ENCODE results near the gene ERBB2.

The ERBB2 gene

DNA sequence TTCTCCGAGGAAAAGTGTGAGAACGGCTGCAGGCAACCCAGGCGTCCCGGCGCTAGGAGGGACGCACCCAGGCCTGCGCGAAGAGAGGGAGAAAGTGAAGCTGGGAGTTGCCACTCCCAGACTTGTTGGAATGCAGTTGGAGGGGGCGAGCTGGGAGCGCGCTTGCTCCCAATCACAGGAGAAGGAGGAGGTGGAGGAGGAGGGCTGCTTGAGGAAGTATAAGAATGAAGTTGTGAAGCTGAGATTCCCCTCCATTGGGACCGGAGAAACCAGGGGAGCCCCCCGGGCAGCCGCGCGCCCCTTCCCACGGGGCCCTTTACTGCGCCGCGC, at the start of gene ERBB2:
Gene ERBB2 (plus strand): TSS at position 247 of the 330 bp plus-strand sequence. CDS start 175 bp downstream, outside the sequence.
- no peak for DNase-seq

GRCh38 chr17:39650121-39650579, 49.7 kb upstream of the ERBB2 start:
- no peak for DNase-seq

- no peak for DNase-seq
Observed at GRCh38 chr17:39651923-39652586, 47.8 kb upstream of the ERBB2 start.

DNA sequence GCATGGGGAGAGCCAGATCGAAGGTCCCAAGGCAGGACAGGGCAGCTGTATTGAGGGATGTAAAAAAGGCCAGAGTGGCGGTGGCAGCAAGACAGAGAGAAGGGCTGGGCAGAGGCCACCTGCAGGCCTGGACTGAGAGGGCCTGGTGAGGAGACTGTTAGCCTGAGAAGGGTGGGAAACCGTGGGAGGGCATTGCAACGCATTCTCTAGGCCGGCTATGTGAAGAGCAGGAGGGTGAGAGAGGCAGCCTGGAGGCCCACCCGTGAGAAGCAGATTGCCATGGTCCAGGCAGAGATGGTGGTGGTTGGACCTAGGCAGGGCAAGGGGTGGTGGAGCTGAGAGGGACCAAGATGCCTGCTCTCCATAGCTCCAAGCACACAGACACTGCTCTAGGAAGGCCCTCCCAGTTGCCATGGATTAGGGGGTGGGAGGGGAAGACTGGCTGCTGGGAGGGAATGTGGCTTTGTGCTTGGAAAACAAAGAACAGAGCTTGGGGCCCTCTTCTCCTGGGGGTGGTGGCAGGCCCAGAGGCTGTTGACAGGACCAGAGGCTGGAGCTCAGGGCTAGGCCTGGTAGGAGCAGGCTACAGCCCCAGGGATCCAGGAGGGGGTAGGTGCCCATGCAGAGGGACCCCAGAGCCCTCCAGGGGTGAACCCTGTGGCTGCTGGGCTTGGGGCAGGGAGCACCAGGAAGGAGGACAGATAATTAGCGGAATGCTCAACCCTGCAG, 47.1 kb upstream of the ERBB2 start:
- no peak for DNase-seq

DNA sequence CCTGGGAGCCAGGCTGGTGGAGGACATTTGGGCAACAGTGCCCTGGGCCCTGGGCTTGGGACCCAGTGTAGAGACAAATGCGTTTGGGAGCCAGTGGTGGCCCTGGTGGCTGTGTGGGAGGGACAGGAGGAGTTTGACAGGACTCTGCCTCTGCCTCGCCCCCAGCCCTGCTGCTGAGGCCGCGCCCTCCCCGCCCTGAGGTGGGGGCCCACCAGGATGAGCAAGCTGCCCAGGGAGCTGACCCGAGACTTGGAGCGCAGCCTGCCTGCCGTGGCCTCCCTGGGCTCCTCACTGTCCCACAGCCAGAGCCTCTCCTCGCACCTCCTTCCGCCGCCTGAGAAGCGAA, 46.6 kb upstream of the ERBB2 start:
- DNase-seq: no peak

GRCh38 chr17:39653662-39654331, 46.1 kb upstream of the ERBB2 start:
- DNase-seq: no peak

- DNase-seq: no peak
Observed at GRCh38 chr17:39655105-39655504, 44.8 kb upstream of the ERBB2 start.

- no peak for DNase-seq
Observed at GRCh38 chr17:39658346-39658745, 41.5 kb upstream of the ERBB2 start.

GRCh38 chr17:39658760-39659159, 41.1 kb upstream of the ERBB2 start:
- DNase-seq: no peak

DNA sequence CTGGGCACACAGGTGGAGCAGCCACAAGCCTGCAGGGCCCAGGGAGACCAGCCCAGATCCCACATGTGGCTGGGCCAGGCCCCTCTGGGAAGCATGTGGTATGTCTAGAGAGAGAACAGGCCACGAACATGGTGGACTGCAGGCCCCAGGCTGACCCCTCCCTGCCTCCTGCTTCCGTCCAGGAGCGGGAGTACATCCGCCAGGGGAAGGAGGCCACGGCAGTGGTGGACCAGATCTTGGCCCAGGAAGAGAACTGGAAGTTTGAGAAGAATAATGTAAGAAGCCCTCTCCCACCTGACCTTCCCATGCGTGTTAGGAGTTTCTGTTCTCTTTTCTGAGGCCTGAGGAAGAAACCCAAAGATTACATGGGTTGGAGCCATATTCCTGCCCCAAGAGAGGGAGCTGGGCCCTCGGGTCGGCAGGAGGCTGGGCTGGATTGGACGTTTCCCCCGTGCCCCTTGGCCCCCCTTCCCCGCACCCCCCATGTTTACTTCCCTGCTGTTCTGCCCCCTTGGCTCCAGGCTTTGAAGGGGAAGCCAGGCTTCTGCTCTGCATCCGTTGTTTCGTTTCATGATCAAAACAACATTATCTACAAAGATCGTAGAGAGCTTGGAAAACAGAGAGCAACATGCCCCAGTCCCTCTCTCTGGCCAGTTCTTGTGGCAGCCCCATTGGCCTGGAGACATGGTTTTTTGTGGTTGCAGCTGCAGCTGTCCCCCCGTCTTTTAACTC, 40.4 kb upstream of the ERBB2 start:
- no peak for DNase-seq

- no peak for DNase-seq
Observed at GRCh38 chr17:39660011-39660360, 39.9 kb upstream of the ERBB2 start.

GRCh38 chr17:39660397-39661385, 39.2 kb upstream of the ERBB2 start:
- DNase-seq: no peak

- DNase-seq: no peak
Observed at GRCh38 chr17:39661744-39662541, 37.9 kb upstream of the ERBB2 start.

DNA sequence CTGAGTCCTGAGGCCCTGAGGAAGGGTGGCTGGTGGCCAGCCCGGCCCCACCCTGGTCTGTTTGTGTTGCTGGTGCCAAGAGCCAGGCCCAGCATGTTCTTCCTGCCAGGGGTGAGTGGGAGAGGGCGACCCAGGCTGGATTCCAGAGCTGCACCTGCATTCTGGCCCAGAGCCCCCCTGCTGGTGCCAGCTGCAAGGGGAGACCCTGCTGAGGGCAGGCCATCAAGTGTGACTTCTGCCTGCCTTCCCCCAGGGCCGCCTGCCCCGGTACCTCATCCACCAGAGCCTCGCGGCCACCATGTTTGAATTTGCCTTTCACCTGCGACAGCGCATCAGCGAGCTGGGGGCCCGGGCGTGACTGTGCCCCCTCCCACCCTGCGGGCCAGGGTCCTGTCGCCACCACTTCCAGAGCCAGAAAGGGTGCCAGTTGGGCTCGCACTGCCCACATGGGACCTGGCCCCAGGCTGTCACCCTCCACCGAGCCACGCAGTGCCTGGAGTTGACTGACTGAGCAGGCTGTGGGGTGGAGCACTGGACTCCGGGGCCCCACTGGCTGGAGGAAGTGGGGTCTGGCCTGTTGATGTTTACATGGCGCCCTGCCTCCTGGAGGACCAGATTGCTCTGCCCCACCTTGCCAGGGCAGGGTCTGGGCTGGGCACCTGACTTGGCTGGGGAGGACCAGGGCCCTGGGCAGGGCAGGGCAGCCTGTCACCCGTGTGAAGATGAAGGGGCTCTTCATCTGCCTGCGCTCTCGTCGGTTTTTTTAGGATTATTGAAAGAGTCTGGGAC, 37.1 kb upstream of the ERBB2 start:
- DNase-seq: no peak

DNA sequence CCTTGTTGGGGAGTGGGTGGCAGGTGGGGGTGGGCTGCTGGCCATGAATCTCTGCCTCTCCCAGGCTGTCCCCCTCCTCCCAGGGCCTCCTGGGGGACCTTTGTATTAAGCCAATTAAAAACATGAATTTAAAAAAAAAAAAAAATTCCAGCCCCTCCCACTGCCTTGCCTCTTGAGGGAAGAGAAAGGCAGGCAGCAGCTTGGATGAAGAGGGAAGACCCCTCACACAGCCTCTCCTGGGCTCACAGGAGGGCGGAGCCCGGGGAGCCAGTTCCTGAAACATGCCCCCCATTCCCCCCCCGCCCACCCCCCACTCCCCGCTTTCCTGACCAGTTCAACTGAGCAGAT, 36.5 kb upstream of the ERBB2 start:
- DNase-seq: no peak

DNA sequence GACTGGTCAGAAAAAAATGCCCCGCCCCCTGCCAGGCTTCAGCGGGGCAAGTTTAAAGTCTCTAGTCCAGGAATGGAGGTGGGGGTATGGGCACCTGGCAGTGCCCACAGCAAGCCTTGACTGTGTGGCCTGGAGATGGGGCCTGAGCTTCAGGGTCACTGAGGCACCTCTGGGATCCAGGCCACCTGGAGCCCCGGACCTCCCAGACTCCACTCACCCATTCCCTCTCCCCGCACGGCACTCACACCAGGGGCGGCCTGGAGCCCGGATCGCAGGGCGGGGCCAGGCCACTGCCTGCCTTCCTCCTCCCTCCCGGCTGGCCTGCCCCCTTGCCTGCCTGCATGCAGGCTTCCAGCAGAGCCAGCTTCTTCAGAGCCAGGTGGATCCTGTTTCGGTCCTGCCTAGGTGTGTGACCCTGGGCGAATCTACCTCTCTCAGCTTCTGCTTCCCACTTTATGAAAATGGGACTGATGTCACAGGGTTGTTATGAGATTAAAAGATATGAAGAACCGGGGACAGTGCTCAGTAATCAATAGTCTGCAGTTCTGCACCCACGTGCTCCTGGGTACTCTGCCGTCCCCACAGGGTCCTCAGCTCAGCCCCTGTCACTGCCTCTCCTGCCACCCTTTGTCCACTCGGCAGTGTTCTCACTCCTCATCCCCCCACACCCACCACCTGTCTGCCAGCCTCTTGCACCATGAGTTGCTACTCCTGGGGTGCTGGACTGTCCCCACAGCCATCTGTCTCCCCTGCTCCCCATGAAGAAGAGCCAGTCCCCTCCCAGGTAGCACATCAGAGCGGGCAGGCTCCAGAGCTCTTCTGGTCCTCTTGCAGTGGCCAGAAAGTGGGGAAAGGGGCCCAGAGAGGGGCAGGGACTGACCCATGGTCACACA, 35.9 kb upstream of the ERBB2 start:
- no peak for DNase-seq

DNA sequence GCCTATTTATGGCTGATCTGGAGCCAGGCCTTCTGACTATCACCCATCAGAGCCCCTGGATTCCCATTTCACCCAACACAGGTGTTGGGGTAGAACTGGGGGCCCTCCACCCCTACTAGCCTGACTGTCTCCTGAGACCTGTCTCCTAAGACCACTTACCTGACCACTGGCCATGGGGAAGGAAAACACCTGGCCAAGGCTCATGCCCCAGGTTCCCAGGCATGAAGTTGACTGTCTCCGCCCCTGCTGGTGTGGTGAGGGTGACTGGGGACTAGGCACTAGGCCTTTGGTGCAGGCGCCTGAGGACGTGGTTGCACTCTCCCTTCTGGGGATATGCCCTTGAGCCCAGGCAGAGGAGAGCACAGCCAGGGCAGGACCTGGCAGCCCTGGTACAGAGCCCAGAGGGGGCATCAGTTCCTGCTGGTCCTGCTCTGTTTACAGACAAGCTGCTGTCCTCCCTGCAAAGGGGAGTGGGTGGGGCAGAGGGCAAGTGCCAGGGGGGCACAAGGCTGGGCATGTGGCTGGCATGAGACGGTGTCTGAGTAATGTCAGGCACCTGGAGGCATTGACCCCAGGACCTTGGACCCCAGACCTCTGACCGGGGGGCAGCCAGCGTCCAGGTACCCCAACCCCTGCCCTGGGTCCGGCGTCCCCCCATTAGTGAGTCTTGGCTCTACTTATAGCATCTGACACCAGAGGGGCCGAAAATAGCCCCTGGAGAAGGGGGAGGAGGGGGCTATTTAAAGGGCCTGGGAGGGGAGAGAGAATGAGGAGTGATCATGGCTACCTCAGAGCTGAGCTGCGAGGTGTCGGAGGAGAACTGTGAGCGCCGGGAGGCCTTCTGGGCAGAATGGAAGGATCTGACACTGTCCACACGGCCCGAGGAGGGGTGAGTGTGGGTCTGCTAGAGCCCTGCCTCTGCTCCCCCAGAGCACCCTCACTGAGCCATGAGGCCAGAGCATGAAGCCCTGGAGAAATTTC, 35.0 kb upstream of the ERBB2 start, which contains the start of gene TCAP:
Gene TCAP (plus strand): TSS at position 769 of the 981 bp plus-strand sequence. CDS start 11 bp downstream, at position 780.
- no peak for DNase-seq

DNA sequence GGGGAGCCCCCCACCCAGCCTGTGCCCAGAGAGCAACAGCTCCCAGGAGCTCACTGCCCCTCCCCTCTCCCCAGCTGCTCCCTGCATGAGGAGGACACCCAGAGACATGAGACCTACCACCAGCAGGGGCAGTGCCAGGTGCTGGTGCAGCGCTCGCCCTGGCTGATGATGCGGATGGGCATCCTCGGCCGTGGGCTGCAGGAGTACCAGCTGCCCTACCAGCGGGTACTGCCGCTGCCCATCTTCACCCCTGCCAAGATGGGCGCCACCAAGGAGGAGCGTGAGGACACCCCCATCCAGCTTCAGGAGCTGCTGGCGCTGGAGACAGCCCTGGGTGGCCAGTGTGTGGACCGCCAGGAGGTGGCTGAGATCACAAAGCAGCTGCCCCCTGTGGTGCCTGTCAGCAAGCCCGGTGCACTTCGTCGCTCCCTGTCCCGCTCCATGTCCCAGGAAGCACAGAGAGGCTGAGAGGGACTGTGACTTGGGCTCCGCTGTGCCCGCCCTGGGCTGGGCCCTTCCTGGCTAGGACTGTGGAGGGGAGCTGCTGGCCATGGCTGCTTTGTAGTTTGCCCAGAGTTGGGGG, 34.1 kb upstream of the ERBB2 start:
- DNase-seq: no peak
